GM03348 (cell line): ENCODE results near the gene MTHFR.
A peak's percentile ranks its signal among the peaks of the same experiment; 100 is the strongest.

Experiments used
- DNase-seq: peaks from one replicate; pipeline ENCODE4 v3.0.0; 2012; ENCODE audit warnings: low spot score

MTHFR gene

DNA sequence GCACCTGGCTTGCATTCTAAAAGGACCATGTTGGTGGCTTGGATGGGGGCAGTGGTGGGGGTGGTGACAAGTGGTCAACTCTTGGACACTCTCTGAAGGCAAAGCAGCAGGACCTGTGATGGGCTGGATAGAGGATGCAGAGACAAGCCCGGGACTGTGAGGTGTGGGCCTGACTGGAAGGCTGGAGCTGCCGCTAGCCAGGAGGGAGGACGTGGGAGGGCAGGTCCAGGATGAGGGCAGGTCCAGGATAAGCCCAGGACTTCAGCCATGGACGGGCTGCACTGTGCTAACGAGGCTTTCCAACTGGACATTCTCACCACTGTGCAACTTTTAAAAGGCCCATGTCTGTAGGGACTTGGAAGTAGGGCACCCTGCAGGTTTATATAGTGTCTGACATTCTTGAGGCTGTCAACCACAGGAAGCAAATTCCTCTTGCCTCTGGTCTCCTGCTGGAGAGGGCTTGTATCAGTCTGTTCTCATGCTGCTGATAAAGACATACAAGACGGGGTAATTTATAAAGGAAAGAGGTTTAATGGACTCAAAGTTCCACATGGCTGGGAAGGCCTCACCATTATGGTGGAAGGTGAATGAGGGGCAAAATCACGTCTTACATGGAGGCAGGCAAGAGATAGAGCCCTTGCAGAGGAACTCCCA is 52.1 kb downstream of the MTHFR start:
- DNase-seq = no peak

DNA sequence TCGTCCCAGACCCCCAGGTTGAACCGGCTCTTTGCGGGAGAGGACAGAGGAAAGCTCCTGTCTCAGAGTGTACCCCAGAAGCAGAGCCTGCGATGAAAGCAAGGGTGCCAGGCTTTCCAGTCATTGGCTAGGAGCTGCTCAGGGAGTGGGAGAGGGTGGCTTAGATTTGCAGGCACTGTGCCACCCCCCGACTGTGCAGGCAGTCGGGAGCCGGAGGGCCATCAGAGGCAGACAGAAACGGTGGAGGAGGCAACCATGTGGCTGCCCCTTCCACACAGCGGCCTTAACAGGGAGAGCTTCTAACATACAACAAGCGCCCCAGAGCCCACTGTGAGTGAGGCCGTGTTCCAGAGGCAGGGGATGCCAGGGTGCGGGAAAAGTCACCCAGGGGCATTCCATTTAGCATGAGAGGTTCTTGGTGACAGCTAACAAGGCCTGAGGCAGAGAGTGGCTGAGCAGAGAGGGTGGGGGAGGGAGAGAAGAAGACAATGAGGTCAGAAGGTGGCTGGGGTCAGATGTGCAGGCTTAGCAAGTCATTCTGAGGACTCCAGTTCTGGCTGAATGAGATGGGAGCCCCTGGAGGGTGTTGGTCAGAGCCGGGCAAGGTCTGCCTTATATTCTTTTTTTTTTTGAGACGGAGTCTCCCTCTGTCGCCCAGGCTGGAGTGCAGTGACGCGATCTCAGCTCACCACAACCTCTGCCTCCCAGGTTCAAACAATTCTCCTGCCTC is 53.2 kb downstream of the MTHFR start:
- no peak for DNase-seq

DNA sequence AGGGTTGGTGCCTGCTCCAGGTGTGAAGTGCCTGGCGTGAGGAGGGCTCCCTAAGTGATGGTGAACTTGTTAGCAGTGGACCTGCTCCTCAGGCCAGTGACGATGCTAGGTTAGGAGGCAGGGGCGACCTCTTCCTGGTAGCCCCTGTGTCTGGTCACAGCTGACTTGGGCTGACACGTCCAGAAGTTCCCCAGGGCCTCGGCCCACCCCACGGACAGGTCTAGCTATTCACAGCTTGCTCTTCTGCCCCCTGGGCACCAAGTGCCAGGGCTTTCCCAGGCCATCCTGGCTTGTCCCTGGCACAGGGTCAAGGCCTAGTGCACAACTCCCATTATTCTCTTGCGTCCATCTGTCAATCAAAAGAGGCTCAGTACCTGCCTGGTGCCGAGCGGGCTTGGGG is 54.7 kb downstream of the MTHFR start:
- DNase-seq = no peak

DNA sequence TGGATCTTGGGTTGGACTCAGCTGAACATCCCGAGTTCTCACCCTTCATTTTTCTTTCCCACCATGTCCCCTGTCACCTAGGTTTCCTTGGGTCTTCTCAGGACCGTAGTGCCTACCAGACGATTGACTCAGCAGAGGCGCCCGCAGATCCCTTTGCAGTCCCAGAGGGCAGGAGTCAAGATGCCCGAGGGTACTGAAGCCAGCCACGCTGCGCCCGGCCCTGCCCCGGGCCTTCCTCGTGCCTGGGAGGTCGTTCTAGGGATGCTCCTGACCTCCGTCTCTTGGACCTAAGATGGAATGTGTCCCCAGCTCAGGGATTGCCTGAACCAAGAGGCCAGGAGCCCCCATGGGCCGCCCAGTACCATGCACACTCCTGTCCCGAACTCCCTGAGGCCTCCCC is 55.8 kb downstream of the MTHFR start:
- no peak for DNase-seq

DNA sequence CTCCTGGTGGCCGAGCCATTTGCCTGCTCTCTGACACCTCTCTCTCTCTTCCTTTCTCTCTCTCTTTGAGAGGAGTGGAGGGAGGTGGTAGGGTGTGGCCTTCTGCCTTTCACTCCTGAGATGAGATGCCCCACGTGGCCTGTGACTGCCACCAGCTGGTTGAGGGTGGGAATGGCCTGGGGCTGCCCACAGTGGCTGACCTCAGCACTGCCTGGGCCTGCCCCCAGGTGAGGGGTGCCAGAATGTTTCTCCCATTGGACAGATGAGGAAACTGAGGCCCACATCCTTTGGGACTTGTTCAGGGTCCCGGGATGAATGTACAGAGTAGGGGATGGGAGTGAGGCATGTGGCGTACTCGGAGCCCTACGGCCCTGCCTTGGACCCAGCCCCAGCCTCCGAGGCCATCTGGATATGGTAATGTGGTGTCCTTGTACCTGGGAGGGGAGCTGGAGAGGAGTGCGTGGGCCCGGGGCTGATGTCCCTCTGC is 56.5 kb downstream of the MTHFR start:
- DNase-seq = peak; percentile 51

DNA sequence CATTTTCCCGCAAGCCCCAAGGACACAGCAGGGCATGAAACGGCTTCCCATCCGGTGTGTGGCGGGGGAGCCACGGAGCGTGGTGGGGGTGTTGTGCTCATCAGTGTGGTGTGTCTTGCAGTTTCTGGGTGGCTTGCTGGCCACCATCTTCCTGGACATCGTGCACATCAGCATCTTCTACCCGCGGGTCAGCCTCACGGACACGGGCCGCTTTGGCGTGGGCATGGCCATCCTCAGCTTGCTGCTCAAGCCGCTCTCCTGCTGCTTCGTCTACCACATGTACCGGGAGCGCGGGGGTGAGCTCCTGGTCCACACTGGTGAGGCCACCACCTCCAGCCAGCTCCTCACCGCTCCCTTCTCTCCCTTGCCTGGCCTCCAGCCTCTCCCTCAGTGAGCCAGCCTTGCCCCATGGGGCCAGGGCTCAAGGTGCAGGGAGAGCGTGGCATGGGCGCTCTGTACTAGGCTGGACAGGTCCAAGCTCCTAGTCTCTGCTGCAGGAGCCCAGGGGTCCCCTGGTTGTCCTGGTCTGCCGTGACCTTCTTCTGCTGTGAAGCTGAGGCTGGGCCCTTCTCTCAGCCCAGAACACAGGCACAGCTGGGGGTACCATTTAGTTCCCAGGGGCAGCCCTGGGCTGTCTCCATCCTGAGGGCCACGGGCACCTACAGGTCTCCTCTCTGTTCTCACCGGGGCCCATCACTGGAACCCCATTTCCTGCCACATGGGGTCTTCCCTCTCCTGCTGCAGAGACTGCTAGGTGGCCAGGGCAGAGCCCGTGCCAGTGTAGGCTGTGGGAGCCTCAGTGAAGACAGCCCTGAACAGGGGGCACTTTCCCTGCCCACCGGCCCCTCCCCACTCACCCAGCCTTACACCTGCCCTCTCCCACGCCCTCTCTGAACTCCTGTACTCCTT is 57.2 kb downstream of the MTHFR start:
- DNase-seq = no peak

DNA sequence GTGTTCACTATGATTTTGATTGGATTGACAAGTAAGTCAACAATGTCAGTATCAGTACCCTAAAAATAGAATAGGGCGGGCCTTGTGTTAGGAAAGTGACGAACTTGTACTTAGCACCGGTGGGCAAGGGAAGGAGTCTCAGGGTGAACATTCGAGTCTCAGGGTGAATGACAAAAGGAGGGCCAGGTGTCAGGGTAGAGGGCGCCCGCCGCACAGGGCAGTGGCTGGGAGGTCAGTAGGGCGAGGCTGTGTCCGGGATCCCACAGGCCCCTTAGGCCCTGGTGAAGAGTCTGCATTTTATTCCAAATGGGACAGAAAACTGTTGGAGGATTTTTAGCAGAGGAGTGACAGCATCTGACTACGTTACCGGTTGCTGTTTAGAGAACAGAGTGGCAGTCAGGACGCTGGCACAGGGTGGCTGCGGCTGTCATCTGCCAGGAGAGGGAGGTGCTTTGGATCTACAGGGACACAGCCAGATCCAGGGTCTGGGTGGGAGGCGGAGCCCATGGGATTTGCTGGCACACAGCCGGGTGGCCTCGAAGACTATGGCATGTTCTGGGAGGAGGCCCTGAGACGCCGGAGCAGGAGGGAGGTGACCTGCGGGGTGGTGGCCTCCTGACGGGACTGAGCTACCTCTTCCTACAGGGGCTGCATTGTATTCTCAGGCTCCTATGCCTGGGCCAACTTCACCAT is 58.8 kb downstream of the MTHFR start:
- DNase-seq = no peak

DNA sequence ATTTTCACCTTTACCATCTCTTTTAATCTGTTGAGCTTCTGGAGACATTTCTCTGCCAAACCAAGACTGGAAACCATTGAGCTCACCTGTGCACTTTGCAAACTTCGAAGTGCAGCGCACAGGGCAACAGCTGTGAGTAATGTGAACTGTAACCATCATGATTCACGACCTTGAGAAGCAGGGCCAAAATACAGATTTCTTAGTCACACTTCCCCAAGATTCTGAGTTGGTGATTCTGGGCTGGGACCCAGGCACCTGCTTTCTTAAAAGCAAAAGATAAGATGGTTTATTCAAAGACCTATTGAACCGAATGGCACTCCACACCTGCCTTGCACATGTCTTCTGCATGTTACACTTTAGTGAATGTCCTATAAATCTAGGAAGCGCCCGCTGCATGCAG is 59.7 kb downstream of the MTHFR start:
- no peak for DNase-seq

DNA sequence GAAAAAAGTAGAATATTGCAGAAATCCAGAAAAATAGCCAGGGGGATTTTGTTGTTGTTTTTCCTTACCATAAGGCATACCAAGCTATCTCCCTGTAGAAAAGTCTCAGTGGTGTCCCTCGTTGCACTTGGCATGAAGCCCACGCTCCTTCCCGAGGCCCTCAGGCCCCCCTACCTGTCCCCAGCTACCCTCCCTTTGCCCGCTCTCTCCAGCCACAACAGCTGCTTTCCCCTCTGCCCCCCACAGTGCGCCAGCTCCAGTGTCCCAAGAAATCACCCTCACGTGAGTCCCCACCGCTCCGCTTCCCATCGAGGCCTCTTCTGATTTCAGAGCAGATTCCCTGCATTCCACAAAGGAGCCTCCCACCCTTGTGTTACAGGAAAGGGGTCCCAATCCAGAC is 61.5 kb downstream of the MTHFR start:
- no peak for DNase-seq

DNA sequence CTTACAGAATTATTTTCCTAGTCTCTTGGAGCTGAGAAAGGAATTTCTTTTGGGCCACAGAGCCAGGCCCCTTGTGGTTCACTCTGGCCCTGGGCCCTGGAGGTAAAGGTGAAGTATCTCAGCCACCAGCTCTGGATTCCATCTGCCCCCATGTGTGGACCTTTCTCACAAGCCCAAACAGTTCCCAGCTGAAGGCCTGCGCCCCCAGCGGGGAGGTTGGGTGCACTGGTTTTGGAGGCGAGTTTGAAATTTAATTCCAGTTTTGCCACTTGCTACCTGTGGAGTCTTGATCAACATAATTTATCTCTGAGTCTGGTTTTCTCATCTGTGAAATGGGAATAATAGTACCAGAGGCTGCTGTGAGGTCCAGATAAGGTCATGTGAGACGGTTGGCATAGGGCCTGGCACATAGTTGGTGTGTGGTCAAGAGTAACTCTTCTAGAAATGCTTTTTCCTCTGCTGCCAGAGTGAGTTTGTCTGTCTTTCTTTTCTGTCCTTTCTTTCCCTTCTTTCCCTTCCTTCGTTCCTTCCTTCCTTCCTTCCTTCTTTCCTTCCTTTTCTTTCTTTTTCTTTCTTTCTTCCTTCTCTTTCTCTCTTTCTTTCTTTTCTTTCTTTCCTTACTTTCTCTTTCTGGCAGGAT is 63.7 kb downstream of the MTHFR start:
- DNase-seq = no peak

DNA sequence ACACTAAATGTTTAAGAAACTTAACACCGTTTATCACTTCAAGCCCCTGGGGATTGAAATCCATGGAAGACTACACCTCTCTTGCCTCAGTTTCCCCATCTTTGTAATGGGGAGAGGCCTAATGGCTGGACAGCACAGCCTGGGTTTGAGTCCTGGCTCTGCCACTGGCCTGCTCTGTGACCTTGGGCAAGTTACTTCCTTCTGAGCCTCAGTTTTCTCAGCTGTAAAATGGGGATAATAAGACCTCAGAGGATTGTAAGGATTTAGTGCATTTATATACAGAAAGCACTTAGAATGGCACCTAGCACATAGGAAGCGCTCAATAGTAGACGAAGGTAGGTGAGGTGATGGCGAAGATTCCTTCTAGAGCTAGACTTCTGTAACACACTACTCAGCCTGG is 64.3 kb downstream of the MTHFR start:
- DNase-seq = no peak

DNA sequence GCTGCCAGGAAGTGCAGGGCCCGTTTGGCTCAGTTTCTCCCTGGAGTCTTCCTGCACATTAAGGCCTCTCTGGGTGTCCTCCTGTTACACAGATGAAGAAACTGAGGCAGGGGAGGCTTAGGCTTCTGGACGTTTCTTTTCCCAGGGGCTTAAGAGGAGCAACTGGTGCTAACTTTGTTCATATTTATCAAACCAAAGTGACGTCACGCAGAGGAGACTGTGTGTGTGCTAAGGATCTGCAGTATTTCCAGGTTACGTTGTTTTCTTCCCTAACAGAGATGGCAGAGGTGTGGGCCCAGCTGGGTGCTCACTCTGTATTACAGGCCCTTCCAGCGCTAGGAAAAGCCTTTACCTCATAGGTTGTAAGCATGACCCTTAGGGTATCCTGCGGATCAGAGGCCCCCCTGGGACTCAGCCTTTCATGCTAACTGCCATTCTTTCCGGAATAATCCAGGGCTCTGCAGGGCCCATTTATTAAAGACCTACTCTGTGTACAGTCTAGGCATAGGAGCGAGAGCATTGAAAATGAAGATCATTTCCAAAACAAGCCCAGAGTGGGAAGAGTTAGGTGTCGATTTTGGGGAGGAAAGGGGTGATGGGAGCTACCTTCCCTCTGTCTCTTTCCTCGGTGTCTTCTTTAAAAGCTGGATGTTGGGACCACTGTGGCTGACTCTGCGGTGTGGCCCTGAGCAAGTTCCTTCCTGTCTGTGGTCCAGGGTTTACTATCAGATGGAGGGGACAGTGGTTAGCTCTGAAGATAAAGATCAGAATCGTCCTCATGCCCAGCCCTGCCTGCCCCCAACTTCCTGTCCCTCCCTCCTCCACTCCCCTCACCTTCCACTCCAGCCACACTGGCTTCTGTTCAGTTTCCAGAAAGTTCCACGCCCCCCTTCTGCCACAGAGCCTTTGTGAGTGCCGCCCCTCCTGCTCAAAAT is 65.2 kb downstream of the MTHFR start:
- no peak for DNase-seq

DNA sequence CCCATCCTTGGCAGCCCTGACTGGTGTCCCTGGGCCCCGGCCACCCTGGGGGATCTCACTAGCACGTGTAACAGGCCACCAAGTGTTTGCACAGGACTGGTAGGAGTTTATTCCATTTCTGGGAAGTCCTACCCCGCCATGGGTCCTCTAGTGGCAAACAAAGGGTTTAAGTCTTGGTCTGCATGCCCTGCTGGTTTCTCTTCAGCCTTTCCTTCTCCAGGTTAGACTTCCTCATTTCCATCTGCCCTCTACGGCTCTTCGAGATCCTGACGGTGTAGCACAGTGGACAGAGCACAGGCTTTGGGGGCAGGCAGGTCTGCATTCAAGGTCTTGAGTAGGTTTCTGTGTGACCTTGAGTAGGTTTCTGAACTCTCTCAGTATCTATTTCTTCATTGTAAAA is 67.0 kb downstream of the MTHFR start:
- no peak for DNase-seq

DNA sequence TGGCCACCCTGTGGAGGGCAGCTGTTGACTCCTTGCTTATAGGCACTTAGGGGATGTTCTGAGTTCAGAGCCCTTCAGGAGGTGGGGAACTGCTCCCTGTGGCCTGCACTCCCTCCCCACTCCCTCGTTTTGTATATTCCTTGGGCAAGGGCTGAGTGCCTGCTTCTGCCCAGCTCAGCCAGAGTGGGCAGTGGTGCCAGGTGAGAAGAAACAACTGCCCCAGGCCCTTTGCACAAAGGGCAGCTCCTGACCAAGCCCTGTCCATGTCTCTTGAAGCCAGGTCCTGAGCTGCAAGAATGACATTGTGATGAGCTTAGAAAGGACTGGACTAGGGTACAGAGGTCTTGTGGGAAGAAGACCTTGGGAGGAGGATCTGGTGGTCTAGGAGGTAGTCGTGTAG is 67.7 kb downstream of the MTHFR start:
- DNase-seq = no peak

DNA sequence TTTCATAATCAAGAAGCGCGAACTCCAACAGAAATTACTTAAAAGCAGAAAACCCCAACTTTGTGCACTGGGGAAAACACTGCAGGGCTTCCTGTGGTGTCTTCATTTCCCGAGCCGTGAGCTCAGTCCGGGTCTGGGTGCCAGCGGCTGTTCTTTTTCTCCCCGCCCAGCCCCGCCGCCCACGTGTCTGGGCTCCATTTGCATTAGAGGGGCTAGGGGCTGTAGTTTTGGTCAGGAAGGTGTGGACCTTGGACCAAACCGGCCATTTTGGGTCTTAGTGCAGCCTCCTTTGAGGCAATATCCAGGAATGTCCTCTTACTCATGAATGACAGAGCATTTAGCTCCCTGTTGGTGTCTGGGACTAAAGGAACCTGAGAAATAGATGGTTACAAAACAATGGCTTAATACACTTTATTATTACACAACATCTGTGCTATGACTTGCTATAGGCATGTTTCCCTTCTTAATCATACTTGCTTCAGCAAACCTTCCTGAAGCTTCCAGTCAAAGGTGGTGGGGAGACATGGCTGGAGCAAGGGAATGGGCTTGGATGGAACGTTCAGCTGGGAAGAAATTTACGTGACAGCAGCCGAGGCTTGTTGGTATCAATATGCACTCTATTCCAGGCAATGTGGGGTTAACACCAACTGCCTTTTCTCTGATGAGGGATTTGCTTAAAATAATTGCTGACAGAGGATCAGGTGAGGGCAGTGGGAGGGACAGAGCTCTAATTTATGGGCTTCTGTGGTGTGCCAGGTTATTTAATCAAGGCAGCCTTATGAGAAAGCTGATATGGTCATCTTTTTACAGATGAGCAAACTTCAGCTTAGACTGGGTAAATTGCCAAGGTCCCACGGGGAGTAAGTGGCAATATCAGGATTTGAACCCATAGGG is 68.8 kb downstream of the MTHFR start:
- peak; percentile 79 for DNase-seq

DNA sequence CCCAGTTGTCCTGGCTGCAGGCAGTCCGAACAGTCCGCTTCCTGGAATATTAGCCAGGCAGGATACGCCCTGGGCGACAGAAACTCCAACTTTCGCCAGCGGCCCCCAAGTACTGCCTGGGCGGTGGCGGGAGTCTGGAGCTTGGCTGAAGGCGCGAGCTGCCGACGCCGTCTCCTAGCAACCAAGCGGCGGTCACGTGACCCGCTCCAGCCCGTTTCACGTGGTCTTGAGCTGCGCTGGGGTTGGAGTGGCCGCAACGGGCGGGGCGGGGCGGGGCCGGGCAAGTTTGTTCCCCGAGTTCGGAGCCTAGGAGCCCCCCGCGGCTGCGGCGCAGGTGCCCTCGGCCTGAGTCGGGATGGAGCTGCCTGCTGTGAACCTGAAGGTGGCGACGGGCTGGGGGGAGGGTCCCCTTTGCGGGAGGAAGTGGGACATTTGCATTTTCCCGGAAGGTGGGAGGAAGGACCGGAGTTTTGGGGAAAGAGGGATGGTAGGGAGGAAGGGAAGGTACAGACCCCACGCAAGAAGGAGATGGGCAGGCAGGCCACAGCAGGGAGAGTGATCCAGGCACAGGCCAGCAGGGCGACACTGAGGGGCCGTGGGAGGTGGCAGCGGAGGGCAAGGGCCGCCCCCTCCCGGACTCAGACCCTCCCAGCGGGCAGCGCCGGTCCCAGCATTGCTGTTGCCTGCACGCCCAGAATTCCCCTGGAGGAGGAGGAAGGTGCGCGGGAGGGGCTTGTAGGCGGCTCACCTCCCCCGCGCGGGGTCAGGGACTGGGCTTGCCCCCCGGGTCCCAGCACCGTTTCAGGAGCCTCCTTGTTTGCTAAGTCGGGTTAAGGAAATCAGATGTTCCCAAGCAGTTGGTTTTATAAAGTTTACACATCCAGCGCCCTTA is 69.7 kb downstream of the MTHFR start, which contains the start of gene AGTRAP:
Gene AGTRAP (plus strand): TSS at position 283 of the 892 bp plus-strand sequence. CDS start 73 bp downstream, at position 356.
- peak; percentile 96 for DNase-seq
